ENCODE measurements around the gene COL13A1. TPM values are rescaled to one million over a fixed set of nuclear protein-coding genes. Genes with fewer than 3 reads are reported as not detected.
A peak's percentile ranks its signal among the peaks of the same experiment; 100 is the strongest.

Gene COL13A1
- total RNA-seq, 1 donor from 2014 or later = 9.5 TPM

DNA sequence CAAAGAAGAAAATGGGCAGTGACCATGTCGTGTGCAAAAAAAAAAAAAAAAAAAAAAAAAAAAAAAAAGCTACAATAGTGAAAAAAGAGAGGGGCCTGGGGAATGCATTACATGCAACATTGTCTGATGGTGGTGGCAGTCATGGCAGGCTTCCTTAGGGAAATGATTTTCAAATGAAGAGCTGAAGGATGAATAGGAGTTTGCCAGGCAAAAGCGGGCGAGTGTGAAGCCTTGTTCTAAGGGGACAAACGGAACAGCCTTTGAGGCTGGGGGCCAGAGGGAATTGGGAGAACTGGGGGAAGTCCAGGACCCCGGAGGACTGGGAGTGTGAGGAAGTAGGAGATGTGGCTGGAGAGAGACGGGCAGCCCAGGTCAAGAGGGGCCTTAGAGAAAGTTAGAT, 3.1 kb downstream of the COL13A1 start:
- peaks cover 49% of the 10 kb centered on the region for H3K27me3 Mint-ChIP-seq (ENCODE audit: low read depth)
- no peaks in the 10 kb centered on the region for H3K36me3 Mint-ChIP-seq (ENCODE audit: low read depth)
- H3K9me3 Mint-ChIP-seq = no peaks in the 10 kb centered on the region
- DNase-seq (ENCODE audit: low read depth, low spot score) = no peak
- peaks cover 36% of the 10 kb centered on the region for H3K4me1 Mint-ChIP-seq
- TF ChIP-seq, protein P1, sequence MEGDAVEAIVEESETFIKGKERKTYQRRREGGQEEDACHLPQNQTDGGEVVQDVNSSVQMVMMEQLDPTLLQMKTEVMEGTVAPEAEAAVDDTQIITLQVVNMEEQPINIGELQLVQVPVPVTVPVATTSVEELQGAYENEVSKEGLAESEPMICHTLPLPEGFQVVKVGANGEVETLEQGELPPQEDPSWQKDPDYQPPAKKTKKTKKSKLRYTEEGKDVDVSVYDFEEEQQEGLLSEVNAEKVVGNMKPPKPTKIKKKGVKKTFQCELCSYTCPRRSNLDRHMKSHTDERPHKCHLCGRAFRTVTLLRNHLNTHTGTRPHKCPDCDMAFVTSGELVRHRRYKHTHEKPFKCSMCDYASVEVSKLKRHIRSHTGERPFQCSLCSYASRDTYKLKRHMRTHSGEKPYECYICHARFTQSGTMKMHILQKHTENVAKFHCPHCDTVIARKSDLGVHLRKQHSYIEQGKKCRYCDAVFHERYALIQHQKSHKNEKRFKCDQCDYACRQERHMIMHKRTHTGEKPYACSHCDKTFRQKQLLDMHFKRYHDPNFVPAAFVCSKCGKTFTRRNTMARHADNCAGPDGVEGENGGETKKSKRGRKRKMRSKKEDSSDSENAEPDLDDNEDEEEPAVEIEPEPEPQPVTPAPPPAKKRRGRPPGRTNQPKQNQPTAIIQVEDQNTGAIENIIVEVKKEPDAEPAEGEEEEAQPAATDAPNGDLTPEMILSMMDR (conservative IDR thresholded peaks at IDR 0.05) = no peak
- H3K27ac Mint-ChIP-seq (ENCODE audit: unreplicated experiment) = no peak overlapping the region
- H3K4me3 Mint-ChIP-seq = peak overlapping the region; percentile 78

DNA sequence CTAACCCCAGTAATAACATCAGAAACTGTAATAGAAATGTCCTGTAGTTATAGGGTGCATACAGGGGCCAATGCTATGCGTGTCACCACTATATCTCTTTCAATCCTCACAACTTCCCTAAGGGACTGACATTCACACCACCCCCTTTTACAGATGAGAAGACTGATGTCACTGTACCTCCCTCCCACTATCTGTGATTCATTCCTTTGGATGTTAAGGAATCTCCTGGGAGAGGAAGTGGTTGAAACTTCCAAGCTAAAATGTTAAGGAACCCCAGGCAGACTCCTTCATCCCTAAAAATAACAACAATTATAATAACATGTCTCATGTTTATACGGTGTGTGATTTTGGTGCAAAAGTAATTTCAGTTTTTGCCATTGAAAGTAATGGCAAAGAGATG, 5.4 kb downstream of the COL13A1 start:
- H3K36me3 Mint-ChIP-seq (ENCODE audit: low read depth) = no peaks in the 10 kb centered on the region
- H3K4me1 Mint-ChIP-seq = peaks cover 35% of the 10 kb centered on the region
- peaks cover 26% of the 10 kb centered on the region for H3K27me3 Mint-ChIP-seq (ENCODE audit: low read depth)
- no peak overlapping the region for H3K27ac Mint-ChIP-seq (ENCODE audit: unreplicated experiment)
- no peak overlapping the region for H3K4me3 Mint-ChIP-seq
- DNase-seq (ENCODE audit: low read depth, low spot score) = no peak
- no peaks in the 10 kb centered on the region for H3K9me3 Mint-ChIP-seq
- TF ChIP-seq, protein P1 (conservative IDR thresholded peaks at IDR 0.05) = no peak

DNA sequence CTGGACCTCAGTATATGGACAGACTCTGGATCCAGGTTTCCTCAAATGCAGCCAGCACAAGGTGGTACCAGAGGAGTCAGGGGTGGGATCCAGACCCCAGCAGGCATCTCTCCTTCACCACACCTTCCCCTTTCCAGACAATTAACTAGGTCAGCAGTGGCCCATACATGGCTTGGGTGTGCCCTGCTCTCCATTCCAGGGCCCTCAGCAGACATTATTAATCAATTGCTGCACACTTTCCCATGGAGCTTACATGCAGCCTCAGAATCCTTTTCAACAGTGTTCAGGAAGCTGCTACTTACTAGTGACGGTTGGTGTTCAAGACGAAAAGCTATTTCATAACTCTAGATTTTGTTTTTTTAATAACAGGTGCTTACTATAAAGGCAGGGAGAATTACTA, 6.0 kb downstream of the COL13A1 start:
- no peak overlapping the region for H3K4me3 Mint-ChIP-seq
- TF ChIP-seq, protein P1 (conservative IDR thresholded peaks at IDR 0.05) = no peak
- DNase-seq (ENCODE audit: low read depth, low spot score) = no peak
- H3K9me3 Mint-ChIP-seq = no peaks in the 10 kb centered on the region
- H3K36me3 Mint-ChIP-seq (ENCODE audit: low read depth) = no peaks in the 10 kb centered on the region
- H3K27ac Mint-ChIP-seq (ENCODE audit: unreplicated experiment) = no peak overlapping the region
- H3K4me1 Mint-ChIP-seq = peaks cover 36% of the 10 kb centered on the region
- H3K27me3 Mint-ChIP-seq (ENCODE audit: low read depth) = peaks cover 22% of the 10 kb centered on the region

DNA sequence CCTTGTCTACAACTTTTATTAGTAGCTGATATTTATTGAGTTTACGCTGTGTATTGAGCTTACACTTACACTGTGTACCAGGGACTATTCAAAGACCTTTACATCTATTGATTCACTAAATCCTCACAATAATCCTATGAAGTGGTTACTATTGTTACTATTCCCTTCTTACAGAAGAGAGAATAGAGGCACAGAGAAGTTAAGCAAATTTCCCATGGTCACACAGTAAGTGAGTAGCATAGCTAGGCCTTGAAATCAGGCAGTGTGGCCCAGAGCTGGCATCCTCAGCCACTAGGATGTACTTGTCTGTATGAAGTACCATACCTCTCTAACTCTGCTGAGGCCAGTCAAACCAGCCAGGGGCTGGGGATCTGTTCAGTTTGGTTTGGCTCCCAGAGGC, 7.6 kb downstream of the COL13A1 start:
- TF ChIP-seq, protein P1 (conservative IDR thresholded peaks at IDR 0.05) = no peak
- Mint-ChIP-seq H3K36me3 (ENCODE audit: low read depth) (no peaks in the 10 kb centered on the region), H3K9me3 (no peaks in the 10 kb centered on the region), H3K4me3 (no peak overlapping the region), H3K27ac (ENCODE audit: unreplicated experiment) (no peak overlapping the region), H3K27me3 (ENCODE audit: low read depth) (peaks cover 9% of the 10 kb centered on the region), H3K4me1 (peaks cover 31% of the 10 kb centered on the region)
- DNase-seq (ENCODE audit: low read depth, low spot score) = no peak

DNA sequence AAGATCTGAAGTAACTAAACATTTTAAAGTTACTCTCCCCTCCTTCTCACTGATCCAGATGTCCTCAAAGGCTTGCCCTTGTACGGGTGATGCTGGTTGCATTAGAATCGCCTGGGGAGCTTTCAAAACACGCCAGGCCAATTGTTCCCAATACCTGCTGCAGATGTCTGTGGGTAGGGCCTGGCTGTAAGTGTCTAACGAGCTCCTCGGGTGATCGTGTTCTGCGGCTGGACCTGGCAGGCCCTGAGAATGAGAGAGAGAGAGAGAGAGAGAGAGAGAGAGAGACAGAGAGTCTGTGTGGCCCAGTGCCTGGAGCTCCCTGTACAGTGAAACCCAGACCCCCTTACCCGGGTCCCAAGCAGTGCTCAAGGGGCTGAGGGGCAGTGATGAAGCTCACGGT, 8.4 kb downstream of the COL13A1 start:
- Mint-ChIP-seq H3K4me3 (peak overlapping the region; percentile 11), H3K9me3 (no peaks in the 10 kb centered on the region), H3K4me1 (peaks cover 23% of the 10 kb centered on the region), H3K27ac (ENCODE audit: unreplicated experiment) (no peak overlapping the region), H3K27me3 (ENCODE audit: low read depth) (peaks cover 1% of the 10 kb centered on the region), H3K36me3 (ENCODE audit: low read depth) (no peaks in the 10 kb centered on the region)
- no peak for DNase-seq (ENCODE audit: low read depth, low spot score)
- TF ChIP-seq, protein P1 (conservative IDR thresholded peaks at IDR 0.05) = no peak

All from neural crest cell (in vitro differentiated cells).